Measurements from ENCODE around the gene RGS6.

Gene RGS6

GRCh38 chr14:72141084-72141483 lies 208.9 kb downstream of the RGS6 start:
- DNase-seq (ENCODE audit: insufficient read length, low spot score): no peak
- FAIRE-seq: no peak

- no peak for FAIRE-seq
Observed at GRCh38 chr14:72142328-72142727, 210.1 kb downstream of the RGS6 start.

DNA sequence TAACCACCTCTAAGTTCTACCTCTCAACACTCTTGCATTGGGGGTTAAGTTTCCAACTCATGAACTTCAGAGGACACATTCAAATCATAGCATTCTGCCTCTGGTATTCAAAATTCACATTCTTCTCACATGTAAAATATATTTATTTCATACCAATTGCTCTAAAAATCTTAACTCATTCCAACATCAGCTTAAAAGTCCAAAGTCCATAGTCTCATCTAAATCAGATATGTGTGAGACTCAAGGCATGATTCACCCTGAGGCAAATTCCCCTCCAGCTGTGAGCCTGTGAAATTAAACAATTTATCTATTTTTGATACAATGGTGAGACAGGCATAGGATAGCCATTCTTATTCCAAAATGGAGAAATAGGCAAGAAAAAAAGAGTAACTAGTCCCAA lies 214.0 kb downstream of the RGS6 start:
- FAIRE-seq (no peak), DNase-seq (ENCODE audit: insufficient read length, low spot score) (no peak)

More at GRCh38 chr14:72142328-72142727, 210.1 kb downstream of the RGS6 start:
- no peak for DNase-seq (ENCODE audit: insufficient read length, low spot score)

DNA sequence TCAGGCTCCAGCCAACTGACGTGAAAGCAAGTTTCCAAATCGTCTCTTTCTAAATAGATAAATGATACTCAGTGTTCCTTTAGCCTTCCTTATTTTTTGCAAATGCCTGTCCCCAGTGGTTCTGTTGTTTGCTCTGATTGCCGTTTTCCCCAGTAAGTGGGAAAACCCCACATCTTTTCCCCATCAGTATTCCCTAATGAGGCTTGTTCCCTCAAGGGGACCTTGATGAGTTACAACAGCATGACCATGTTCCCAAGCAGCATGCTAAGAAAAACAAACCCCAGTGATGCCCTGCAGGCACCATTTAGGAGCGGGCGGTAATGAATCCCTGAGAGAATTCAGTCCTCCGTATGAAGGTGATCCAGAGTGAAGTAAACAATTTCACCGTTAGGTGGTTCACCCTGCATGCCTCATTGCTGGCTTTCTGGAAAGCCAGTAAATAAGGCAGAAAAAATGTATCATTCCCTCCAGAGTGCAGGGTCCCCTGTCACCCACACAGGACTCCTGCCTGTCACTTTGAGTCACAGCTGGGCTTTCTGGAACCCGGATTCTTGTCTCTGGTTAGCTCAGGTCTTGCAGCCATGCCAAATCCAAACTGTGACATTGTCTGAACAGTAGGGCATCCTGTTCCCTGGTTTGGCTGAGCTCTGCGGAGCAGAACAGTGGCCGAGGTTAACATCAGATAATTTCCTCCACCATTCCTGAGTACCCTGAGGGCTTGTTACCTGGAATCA lies 222.6 kb downstream of the RGS6 start:
- FAIRE-seq (no peak), DNase-seq (ENCODE audit: insufficient read length, low spot score) (no peak)

GRCh38 chr14:72155379-72155993 lies 223.3 kb downstream of the RGS6 start:
- DNase-seq (ENCODE audit: insufficient read length, low spot score): no peak

GRCh38 chr14:72164420-72165228 lies 232.4 kb downstream of the RGS6 start:
- DNase-seq (ENCODE audit: insufficient read length, low spot score) (no peak), FAIRE-seq (no peak)

More at GRCh38 chr14:72155379-72155993, 223.3 kb downstream of the RGS6 start:
- no peak for FAIRE-seq

GRCh38 chr14:72165229-72165698 lies 233.0 kb downstream of the RGS6 start:
- FAIRE-seq: no peak
- DNase-seq (ENCODE audit: insufficient read length, low spot score): no peak

GRCh38 chr14:72169521-72169920 lies 237.3 kb downstream of the RGS6 start:
- DNase-seq (ENCODE audit: insufficient read length, low spot score) (peak; percentile 3), FAIRE-seq (no peak)

DNA sequence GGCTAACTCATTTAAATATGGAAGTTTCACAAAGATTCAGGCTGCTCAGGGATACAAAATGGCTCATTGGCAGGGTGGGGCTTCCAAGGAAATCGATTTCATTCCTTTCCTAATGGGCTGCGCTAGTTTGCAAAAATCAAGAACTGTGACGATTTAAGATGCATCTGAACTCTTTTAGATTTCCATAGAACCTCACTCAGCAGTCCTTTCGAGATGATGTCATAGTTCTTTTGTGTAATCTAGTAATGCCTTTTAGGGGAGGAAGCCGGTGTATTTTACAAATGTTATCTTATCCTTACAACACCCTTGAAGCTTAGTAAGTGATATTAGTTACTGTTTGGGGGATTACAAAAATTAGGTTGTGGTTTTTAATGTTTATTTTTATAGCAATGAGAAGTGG lies 239.8 kb downstream of the RGS6 start:
- no peak for DNase-seq (ENCODE audit: insufficient read length, low spot score)
- FAIRE-seq: no peak

- FAIRE-seq (no peak), DNase-seq (ENCODE audit: insufficient read length, low spot score) (no peak)
Observed at GRCh38 chr14:72172597-72172996, 240.4 kb downstream of the RGS6 start.

DNA sequence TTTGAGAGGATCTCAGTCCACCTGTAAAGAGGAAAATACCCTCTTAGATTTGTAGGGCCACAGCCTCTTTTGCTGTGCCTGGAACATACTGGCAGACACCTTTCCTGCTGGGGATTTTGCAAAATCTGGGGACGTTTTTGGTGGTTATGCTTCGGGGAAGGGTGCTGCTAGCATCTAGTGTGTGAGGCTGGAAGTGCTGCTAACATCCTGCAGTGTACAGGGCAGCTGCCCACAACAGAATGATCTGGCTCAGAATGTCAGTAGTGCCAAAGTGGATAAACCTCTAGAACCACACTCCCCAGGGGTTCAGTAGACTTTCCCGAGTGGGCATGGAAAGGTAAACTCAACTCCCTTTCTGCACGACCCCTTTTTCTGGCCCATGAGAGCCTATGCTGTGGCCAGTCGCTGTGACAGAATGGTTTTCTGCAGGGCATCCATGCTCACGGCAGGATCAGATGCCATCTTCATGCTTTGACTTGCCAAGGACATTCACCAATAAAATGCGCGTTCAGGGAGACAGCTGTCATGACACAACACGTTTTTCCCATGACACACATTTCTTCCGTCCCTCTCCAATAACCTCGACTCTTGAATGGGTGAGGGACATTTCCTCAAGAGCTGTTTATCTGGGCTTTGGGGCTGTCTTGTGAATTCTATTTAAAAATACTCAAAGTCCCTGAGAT lies 240.9 kb downstream of the RGS6 start:
- no peak for DNase-seq (ENCODE audit: insufficient read length, low spot score)
- no peak for FAIRE-seq

DNA sequence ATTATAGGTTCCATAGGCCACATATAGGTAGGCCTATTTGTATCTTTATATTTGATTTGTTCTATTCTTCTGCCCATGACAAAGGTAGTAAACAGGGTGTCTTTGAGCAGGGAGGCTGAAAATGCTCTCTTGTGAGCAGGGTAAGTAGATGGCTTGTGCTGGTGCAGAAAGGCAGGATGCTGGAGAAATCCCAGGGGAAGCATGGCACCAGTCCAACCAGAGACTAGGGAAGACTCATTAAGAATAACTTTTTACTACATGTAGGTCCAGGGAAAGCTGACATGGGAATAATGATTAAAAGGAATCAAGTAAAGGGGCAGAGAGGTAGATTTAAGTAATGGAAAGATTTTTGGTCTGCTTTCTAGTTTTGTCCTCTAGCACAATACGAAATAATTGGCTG lies 245.0 kb downstream of the RGS6 start:
- no peak for FAIRE-seq
- DNase-seq (ENCODE audit: insufficient read length, low spot score): no peak

DNA sequence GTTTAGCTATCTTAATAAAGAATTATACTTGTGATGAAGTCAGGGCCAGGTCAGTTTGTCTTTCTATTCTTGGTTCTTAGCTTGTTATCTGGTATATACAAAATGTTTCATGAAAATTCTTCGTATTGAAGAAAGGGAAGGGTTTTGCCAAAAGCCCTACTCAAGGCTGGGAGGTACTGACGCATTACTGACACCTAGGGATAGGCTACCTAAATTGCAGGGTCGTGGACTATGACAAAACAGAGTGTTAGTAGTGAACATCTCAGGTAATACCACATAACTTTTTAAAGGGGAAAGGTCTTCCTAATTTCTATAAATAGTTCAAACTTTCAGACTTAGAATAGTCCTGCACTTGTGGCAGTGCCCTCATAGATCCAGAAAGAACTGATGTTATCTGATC lies 246.3 kb downstream of the RGS6 start:
- FAIRE-seq (no peak), DNase-seq (ENCODE audit: insufficient read length, low spot score) (no peak)

- no peak for DNase-seq (ENCODE audit: insufficient read length, low spot score)
- FAIRE-seq: no peak
Observed at GRCh38 chr14:72182708-72183432, 250.6 kb downstream of the RGS6 start.

- DNase-seq (ENCODE audit: insufficient read length, low spot score): no peak
- no peak for FAIRE-seq
Observed at GRCh38 chr14:72183631-72184030, 251.4 kb downstream of the RGS6 start.

GRCh38 chr14:72186523-72186922 lies 254.3 kb downstream of the RGS6 start:
- DNase-seq (ENCODE audit: insufficient read length, low spot score): no peak
- FAIRE-seq: no peak

DNA sequence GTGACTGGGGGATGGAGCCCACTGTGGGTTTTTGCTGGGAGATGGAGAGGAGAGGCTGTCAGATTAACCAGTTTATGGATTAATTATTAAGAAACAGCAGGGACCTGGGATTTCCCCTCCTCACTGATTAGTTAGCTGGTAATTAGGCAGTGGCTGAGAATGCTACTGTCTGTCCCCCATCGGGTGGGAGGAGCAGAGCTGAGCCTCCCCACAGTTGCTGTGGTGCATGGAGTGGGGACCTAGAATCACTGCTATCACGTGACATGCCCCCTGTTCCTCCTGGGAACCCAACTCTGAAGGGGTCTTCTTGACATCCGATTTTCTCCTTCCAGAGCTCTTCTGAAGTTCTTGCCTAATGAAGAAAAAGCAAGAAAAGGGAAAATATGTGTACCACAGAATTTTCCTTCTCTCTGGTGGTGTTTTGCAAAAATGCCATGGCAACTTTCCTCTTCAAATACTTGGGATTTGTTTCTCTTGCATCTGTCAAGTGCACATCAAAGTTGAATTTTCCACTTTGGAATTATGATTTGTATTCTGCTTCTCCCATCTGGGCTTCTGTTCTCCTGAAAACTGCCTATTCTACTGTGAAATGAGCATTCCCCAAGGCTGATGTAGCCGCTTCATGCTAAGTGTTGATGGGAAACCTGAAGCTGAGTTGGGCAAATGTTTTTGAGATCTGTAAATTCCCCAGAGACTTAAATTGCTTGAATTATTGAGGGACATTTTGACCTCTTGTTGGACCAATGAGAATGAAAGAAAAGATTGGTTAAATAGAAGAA lies 264.2 kb downstream of the RGS6 start:
- DNase-seq (ENCODE audit: insufficient read length, low spot score): no peak
- no peak for FAIRE-seq

GRCh38 chr14:72201645-72202044 lies 269.4 kb downstream of the RGS6 start:
- DNase-seq (ENCODE audit: insufficient read length, low spot score) (no peak), FAIRE-seq (no peak)

GRCh38 chr14:72213424-72213823 lies 281.2 kb downstream of the RGS6 start:
- FAIRE-seq (no peak), DNase-seq (ENCODE audit: insufficient read length, low spot score) (no peak)

GRCh38 chr14:72215080-72215479 lies 282.9 kb downstream of the RGS6 start:
- FAIRE-seq: no peak
- DNase-seq (ENCODE audit: insufficient read length, low spot score): no peak
